NK-92 treated with Interleukin-12 subunit alpha and Interleukin-12 subunit beta, amount 100 ng/mL, for 24 hours (cell line): ENCODE results near the gene NNMT.

ENCODE experiments used
- DNase-seq: peaks from one replicate; lab custom pipeline; 2025; lab: John Stamatoyannopoulos, UW

NNMT gene

GRCh38 chr11:114284914-114285313 lies 11.3 kb upstream of the NNMT start:
- DNase-seq, result no peak

- DNase-seq, result no peak
Measured at GRCh38 chr11:114285599-114285998, 10.6 kb upstream of the NNMT start.

DNA sequence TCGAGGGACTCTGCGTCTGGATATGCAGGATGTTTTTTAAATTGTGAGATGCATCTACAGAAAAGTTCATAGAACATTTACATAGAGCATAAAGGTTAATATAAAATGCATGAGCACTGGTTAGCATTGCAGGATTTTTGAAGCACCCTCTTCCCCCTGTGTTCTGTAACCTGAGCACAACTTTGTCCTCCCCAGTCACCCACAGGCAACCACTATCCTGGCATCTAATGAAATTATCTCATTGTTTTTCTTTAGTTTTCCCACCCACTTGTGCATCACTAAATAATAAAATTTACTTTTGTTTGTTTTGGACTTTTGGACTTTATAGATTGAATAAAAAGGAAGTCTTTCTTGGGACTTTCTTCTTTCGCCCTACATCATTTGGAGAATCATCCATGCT lies 10.0 kb upstream of the NNMT start:
- no peak for DNase-seq

DNA sequence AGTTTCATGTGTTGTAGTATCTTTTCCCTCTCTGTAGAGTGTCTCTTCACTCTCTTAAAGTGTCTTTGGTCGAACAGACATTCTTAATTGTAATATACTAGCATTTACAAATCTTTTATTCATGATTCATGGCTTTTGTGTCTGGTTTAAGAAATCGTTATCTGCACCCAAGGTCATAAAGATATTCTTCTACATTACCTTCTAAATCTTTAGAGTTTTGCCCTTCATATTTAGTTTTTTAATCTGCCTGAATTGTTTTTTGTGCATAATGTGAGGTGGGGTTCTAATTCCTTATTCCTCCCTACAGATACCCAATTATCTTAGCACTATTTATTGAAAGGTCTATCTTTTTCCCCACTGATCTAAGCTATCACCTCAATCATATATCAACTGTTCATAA lies 9.0 kb upstream of the NNMT start:
- no peak for DNase-seq

DNA sequence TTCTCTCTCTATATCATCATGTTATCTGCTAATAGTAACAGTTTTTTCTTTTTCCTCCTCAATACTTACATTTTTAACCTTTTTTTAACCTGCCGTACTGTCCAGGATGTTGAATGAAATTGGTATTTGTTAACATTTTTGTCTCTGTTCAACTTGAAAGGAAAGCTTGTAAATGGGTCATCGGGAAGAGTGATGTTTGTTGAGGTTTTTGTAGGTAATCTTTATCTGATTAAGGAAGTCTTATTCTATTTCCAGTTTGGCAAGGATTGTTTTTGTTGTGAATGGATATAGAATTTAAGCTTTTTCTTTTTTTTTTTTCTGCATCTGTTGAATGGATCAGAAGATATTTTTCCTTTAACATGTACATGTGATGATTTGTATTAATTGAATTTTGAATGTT lies 8.1 kb upstream of the NNMT start:
- no peak for DNase-seq

- DNase-seq, result no peak
Measured at GRCh38 chr11:114289779-114290178, 6.4 kb upstream of the NNMT start.

DNA sequence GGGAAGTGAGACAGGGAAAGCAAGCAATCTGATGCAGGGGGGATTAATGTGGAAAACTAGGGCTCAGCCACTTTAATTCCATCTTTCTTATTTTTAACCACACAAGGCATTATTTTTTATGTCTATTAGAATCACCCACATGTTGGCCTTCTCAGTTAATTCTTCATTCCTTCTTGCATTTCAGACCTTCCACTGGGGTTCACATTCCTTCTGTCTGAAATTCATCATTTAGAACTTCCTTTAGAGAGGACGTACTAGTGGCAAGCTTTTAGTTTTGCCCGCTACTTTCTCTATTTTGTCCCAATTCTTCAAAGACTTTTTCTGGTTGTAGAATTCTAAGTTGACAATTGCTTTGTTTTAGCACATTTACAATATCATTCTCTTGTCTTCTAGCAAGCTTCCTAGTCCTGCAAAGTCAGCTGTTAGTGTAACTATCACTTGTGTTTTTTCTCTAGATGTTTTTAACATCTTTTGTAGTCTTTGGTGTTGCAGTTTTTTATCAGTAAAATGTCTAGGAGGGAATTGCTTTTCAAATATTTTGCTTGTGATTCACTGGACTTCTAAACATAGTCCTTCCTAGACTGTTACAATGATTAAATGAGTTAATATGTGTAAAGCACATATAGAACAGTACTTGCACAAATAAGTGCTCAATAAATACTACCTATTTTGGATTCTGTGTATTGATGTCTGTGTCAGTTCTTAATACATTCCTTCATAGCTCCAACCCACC lies 5.5 kb upstream of the NNMT start:
- no peak for DNase-seq

DNA sequence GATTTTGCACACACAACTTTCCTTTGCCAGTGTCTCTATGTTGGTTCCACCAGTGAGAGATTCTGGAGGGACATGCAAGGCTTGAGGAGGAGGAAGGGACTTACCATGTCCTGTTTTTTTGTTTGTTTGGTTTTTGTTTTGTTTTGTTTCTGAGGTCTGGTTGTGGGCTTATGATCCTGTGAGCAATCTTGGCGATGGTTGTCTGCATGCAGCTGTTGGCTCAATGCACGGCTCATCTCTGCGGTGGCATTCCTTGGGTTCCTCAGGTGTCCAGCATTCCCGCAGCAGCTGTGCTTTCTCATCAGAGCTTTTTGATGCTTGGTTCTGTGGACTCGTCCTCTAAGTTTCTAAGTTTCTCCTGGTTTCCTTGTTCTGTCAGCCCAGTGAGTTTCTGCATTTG lies 4.8 kb upstream of the NNMT start:
- DNase-seq, result no peak

GRCh38 chr11:114291842-114292680 lies 4.1 kb upstream of the NNMT start:
- DNase-seq, result no peak

DNA sequence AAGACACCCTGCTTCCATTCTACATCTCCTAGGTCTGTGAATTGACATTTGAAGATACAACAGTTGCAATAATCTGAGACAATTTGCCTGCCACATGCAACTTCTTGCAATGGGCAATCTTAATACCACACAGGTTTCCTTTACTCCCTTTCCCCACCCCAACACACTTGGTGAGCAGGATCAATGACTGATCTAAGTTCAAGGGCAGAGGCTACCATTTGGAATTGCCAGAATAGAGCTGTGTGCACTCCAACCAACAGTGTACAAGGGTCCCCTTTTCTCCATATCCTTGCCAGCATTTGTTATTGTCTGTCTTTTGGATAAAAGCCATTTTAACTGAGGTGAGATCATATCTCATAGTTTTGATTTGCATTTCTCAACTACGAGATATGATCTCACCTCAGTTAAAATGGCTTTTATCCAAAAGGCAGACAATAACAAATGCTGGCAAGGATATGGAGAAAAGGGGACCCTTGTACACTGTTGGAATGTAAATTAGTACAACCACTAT lies 2.9 kb upstream of the NNMT start:
- DNase-seq, result no peak

DNA sequence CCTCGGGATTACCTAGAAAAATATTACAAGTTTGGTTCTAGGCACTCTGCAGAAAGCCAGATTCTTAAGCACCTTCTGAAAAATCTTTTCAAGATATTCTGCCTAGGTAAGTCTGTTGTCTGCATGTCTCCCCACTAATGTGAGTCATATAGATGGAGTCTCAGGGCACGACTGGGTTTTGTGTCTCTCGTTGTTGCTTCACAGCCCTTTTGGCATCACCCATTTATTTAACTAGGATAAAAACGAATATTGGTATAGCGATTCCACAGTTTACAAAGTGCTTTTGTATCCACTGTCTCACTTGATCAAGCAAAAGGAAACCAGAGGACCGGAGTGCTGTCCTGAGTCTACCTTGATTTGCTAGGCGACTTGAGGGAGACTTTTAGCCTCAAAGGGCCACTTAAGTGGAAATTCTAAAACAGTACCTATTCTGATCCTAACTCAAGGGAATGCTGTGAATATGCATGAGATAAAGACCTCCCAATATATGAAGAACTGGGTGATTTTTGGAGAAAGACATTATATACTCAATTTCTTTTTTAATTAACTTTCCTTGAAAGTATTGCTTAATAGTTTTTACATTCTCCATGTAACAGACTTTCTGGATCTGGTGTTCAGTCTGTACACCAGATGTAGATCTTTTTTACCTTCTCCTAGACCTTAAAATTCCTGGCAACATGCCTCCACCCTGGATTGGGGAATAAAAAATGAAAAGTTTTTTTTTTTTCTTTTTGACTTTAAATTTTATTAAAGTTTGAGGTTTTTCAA lies 590 bp downstream of the NNMT start:
- DNase-seq, result no peak

GRCh38 chr11:114297806-114298709 lies 1.9 kb downstream of the NNMT start:
- DNase-seq, result no peak

DNA sequence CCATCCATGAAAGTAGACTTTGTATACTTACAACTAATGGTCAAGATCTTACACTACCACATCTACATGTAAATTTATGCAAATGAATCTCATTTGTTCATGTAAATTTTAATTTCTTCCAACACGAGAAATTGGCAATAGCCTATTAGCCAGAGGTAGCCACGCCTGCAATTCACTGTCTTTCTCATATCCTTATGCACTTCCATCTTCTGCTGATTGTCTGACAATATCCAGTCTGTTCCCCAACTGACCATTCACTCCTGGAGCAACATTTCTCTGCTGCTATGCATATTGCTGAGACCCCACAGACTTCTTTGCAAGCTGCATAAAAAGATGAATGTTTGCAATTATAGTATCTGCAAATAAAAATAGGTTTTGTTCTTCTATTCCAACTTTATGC lies 2.5 kb downstream of the NNMT start:
- no peak for DNase-seq

DNA sequence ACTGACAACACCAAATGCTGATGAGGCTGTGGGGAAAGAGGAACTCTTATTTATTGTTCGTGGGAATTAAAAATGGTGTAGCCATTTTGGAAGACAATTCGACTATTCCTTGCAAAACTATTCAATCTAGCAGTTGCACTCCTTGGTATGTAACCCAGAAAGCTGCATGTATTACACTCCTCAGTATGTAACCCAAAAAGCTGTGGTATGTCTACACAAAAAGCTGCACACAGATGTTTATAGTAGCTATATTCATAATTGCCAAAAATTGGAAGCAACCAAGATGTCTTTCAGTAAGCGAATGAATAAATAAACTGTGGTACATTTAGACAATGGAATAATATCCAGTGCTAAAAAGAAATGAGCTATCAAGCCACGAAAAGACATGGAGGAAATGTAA lies 4.9 kb downstream of the NNMT start:
- no peak for DNase-seq

DNA sequence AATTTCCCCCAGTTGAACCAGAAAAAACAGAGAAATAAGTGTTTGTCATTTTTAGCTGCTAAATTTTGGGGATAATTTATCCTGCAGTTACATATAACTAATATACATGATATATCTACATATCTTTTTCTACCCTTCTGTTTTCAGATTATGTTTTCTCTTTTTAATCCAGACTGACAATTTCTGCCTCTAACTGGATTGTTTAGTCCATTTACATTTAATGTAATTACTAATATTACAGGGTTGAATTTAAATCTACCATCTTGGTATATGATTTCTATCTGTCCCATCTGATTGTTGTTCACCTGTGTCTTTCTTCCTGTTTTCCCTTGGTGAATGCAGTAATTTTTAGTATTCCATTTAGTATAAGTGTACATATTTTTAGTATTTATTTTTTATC lies 5.7 kb downstream of the NNMT start:
- DNase-seq, result no peak

- no peak for DNase-seq
Measured at GRCh38 chr11:114302663-114303062, 6.5 kb downstream of the NNMT start.

- no peak for DNase-seq
Measured at GRCh38 chr11:114304065-114304464, 7.9 kb downstream of the NNMT start.

DNA sequence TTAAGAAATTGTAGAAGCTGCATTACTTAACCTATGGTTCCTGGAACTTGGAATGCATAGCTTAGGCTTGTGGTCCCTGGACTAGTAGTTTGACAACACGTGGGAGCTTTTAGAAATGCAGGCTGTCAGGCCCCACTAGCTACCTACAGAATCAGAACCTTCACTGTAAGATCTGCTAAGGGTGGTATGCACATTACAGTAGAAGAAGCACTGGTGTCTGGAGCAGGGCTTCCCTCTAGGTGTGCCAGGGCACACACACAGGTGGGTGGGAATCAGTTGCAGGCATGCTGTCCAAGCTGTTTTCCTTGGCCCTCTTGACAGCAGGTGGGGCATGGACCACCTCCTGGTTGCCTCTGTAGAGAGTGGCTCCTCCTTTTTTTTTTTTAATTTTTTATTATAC lies 8.8 kb downstream of the NNMT start:
- no peak for DNase-seq

DNA sequence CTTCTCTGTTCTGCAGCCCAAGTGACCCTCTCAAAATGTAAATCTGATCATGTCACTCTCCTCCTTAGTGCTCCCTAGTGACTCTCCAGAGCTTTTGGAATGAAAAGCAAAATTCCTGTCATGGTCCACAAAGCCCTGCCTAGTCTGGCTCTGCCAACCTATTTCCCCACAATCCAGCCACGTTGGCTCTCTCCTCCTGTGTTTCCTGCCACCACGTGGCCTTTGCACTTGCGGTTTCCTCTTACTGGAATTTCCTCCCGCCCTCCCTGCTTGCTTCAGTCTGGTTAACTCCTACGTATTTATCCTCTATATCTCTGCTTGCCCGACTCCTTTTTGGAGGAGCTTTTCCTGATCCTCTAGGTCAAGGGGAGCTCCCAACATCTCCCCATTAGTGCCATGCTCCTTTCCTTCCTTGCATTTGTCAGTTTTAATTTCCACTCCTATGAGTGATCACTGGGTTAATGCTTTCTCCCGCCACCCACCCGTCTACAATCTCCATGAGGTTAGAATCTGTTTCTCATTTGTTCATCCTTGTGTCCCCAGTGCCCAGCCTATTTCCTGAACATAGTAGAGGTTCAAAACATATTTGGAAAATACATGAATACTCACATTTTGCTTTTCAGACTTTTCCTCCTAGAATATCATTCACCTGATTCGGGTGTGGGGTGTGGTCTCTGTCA lies 11.5 kb downstream of the NNMT start:
- no peak for DNase-seq

DNA sequence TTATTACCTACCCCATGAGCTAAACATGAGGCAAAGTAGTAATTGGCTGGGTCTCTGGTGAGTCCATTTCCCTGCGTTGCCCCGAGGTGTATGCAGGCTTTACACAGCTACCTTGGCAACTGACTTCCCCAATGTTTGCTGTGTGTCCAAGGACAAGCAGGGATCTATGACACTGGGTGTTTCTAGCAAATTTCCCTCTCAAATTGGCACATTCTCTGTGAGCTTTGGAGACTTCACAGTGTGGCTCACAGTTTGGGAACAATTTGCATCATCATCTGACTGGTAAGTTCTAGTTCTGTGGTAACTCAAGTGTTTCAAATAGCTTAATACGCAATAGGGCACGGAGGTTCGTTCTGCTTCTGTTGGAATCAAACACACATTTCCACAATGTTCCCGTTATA lies 12.5 kb downstream of the NNMT start:
- DNase-seq, result no peak

- no peak for DNase-seq
Measured at GRCh38 chr11:114309517-114309916, 13.3 kb downstream of the NNMT start.
